Stomach smooth muscle (tissue), 2 donors: ENCODE measurements around the gene BOK.

Source experiments
- H3K27ac ChIP-seq: one replicate; pipeline ENCODE4 v1.7.0; 2013; ENCODE audit warnings: mild to moderate bottlenecking, low read length, inconsistent platforms
- H3K27me3 ChIP-seq, 2 donors: one replicate each; pipeline ENCODE4 v1.7.0; 2013; ENCODE audit warnings: low read length in 2 of 2; ENCODE audit not compliant: insufficient read depth in 2 of 2, control insufficient read depth in 1 of 2
- H3K36me3 ChIP-seq, 2 donors: one replicate each; pipeline ENCODE4 v1.7.0; 2013; ENCODE audit warnings: low read length in 2 of 2; ENCODE audit not compliant: control insufficient read depth in 2 of 2, insufficient read depth in 2 of 2
- H3K4me1 ChIP-seq: one replicate; pipeline ENCODE4 v1.7.0; 2013; ENCODE audit warnings: low read length; ENCODE audit not compliant: control insufficient read depth, insufficient read depth
- H3K4me3 ChIP-seq, 2 donors: one replicate each; pipeline ENCODE4 v1.7.0; 2013; ENCODE audit warnings: low read length in 2 of 2
- H3K9ac ChIP-seq, 2 donors: one replicate each; pipeline ENCODE4 v1.7.0; 2013; ENCODE audit warnings: low read length in 2 of 2, mild to moderate bottlenecking in 1 of 2
- H3K9me3 ChIP-seq, 2 donors: one replicate each; pipeline ENCODE4 v1.7.0; 2013; ENCODE audit warnings: low read length in 2 of 2; ENCODE audit not compliant: control insufficient read depth in 2 of 2
- donor health status: healthy.
- donor health status: Pancreatic carcinoma.

BOK gene

DNA sequence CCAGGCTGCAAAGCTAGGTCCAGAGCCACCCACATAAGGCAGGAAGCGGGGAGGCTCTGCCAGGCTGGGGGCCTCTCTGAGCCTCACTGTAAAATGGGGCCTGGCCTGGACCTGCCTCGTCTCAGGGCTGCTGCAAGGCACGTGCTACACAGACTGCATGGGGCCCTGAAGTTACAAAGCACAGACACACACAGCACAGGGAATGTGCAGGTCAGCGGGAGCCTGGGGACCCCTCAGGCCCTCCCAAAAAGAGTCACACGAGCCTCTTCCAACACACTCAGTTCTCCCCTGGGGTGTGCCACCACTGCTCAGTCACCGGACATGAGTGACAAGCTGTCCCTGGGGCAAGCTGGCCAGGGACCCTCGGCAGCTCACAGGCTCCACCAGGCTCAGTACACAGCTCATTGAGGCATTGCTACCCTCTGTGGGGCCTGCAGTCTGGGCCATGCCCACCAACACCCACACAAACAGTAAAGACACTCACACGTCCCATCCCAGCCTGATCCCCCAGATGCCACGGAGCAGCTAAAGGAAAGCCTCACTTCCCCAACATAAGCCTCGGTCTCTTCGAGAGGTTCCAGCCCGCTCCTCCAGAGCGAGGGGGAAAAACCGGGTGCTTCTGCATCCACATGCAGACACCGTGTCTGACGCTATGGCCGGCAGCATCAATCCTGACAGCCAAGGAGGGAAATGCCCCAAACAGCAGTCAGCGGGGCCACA lies 33.7 kb downstream of the BOK start:
- peaks cover 4 to 25% of the 10 kb centered on the region in 2 donors for H3K36me3 ChIP-seq
- H3K4me1 ChIP-seq: no peaks in the 10 kb centered on the region
- no peak overlapping the region for H3K4me3 ChIP-seq
- H3K9me3 ChIP-seq: peaks cover 0 to 2% of the 10 kb centered on the region in 2 donors
- H3K9ac ChIP-seq: no peak overlapping the region
- no peak overlapping the region for H3K27ac ChIP-seq
- H3K27me3 ChIP-seq: no peaks in the 10 kb centered on the region

- no peaks in the 10 kb centered on the region for H3K4me1 ChIP-seq
- H3K27me3 ChIP-seq: no peaks in the 10 kb centered on the region
- no peak overlapping the region for H3K4me3 ChIP-seq
- no peak overlapping the region for H3K27ac ChIP-seq
- H3K9me3 ChIP-seq: no peaks in the 10 kb centered on the region
- peaks cover 3 to 25% of the 10 kb centered on the region in 2 donors for H3K36me3 ChIP-seq
- H3K9ac ChIP-seq: no peak overlapping the region
Measured at GRCh38 chr2:241593271-241593670, 34.7 kb downstream of the BOK start.

- no peaks in the 10 kb centered on the region for H3K4me1 ChIP-seq
- no peaks in the 10 kb centered on the region for H3K9me3 ChIP-seq
- H3K36me3 ChIP-seq: peaks cover 3 to 29% of the 10 kb centered on the region in 2 donors
Measured at GRCh38 chr2:241595600-241596140, 37.1 kb downstream of the BOK start.

GRCh38 chr2:241597561-241597960 lies 39.0 kb downstream of the BOK start:
- no peak overlapping the region for H3K27ac ChIP-seq
- no peaks in the 10 kb centered on the region for H3K27me3 ChIP-seq
- peaks cover 10 to 33% of the 10 kb centered on the region in 2 donors for H3K36me3 ChIP-seq
- H3K4me3 ChIP-seq: no peak overlapping the region
- H3K4me1 ChIP-seq: no peaks in the 10 kb centered on the region
- no peak overlapping the region for H3K9ac ChIP-seq
- no peaks in the 10 kb centered on the region for H3K9me3 ChIP-seq

More at GRCh38 chr2:241595600-241596140, 37.1 kb downstream of the BOK start:
- Histone ChIP-seq H3K27me3 (no peaks in the 10 kb centered on the region), H3K27ac (no peak overlapping the region), H3K4me3 (no peak overlapping the region), H3K9ac (no peak overlapping the region)

GRCh38 chr2:241598061-241598460 lies 39.5 kb downstream of the BOK start:
- Histone ChIP-seq H3K27ac (no peak overlapping the region), H3K9me3 (no peaks in the 10 kb centered on the region), H3K4me1 (no peaks in the 10 kb centered on the region), H3K4me3 (no peak overlapping the region), H3K27me3 (no peaks in the 10 kb centered on the region), H3K9ac (no peak overlapping the region), H3K36me3 (peaks cover 10 to 32% of the 10 kb centered on the region in 2 donors)

DNA sequence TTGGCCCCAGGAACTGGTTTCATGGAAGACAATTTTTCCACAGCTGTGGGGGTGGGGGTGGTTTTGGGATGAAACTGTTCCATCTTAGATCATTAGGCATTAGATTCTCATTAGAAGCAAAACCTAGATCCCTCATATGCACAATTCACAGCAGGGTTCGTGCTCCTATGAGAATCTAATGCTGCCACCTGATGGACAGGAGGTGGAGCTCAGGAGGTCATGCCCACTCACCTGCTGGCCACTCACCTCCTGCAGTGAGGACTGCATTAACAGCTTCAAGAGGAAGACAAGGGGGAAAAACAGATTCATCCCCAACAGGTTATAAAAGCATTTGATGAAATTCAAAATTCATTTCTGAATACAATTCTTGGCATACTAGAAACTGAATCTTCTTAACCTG lies 39.9 kb downstream of the BOK start:
- no peaks in the 10 kb centered on the region for H3K4me1 ChIP-seq
- no peaks in the 10 kb centered on the region for H3K9me3 ChIP-seq
- peaks cover 11 to 30% of the 10 kb centered on the region in 2 donors for H3K36me3 ChIP-seq
- H3K27ac ChIP-seq: no peak overlapping the region
- H3K9ac ChIP-seq: no peak overlapping the region
- H3K27me3 ChIP-seq: no peaks in the 10 kb centered on the region
- no peak overlapping the region for H3K4me3 ChIP-seq

DNA sequence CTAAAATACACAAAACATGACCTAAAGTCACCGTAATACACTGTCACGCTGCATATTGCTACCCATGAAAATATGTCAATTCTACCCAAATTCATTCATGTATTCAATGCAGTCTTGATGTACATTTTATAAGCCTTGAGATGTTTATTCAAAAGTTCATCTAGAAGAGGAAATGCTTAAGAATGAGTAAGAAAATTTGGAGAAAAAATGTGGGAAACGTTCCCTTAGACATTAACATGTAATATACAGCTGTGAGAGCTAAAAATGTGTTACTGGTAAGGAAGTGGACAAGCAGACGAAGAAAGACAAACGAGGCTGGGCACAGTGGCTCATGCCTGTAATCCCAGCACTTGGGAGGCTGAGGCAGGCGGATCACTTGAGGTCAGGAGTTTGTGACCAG lies 41.1 kb downstream of the BOK start:
- Histone ChIP-seq H3K36me3 (peaks cover 14 to 22% of the 10 kb centered on the region in 2 donors), H3K4me1 (no peaks in the 10 kb centered on the region), H3K27ac (no peak overlapping the region), H3K4me3 (no peak overlapping the region), H3K9me3 (no peaks in the 10 kb centered on the region), H3K27me3 (no peaks in the 10 kb centered on the region), H3K9ac (no peak overlapping the region)

- Histone ChIP-seq H3K36me3 (peaks cover 20% of the 10 kb centered on the region in 2 donors), H3K4me3 (no peak overlapping the region)
Measured at GRCh38 chr2:241601841-241602240, 43.3 kb downstream of the BOK start.

DNA sequence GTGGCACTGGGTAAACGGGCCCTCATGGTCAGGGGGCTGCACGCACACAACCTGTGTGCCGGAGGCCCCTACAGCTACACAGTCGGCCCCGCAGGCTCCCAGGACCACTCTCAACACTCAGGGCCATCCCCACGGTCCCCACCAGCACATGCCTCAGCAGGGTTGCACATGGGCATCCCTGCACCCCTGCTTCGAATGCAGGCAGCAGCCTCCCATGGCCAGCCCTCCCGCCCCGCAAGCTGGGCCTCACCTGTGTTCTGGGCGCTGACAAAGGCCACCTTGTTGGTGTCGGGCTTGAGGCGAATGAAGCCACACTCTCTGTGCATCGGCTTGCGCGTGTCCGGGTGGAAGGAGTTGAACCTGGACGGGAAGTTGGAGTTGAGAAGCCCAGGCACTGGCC lies 44.2 kb downstream of the BOK start:
- no peak overlapping the region for H3K27ac ChIP-seq
- H3K9ac ChIP-seq: no peak overlapping the region
- H3K27me3 ChIP-seq: no peaks in the 10 kb centered on the region
- H3K4me1 ChIP-seq: no peaks in the 10 kb centered on the region
- H3K9me3 ChIP-seq: no peaks in the 10 kb centered on the region
- no peak overlapping the region for H3K4me3 ChIP-seq
- H3K36me3 ChIP-seq: peaks cover 20% of the 10 kb centered on the region in 2 donors

More at GRCh38 chr2:241601841-241602240, 43.3 kb downstream of the BOK start:
- no peak overlapping the region for H3K27ac ChIP-seq
- no peaks in the 10 kb centered on the region for H3K4me1 ChIP-seq
- no peaks in the 10 kb centered on the region for H3K27me3 ChIP-seq
- no peak overlapping the region for H3K9ac ChIP-seq
- no peaks in the 10 kb centered on the region for H3K9me3 ChIP-seq

GRCh38 chr2:241603686-241604085 lies 45.1 kb downstream of the BOK start:
- Histone ChIP-seq H3K36me3 (peaks cover 20% of the 10 kb centered on the region in 2 donors), H3K9me3 (no peaks in the 10 kb centered on the region), H3K27ac (no peak overlapping the region), H3K4me1 (no peaks in the 10 kb centered on the region), H3K27me3 (no peaks in the 10 kb centered on the region), H3K4me3 (no peak overlapping the region), H3K9ac (no peak overlapping the region)

- H3K36me3 ChIP-seq: peaks cover 13 to 18% of the 10 kb centered on the region in 2 donors
Measured at GRCh38 chr2:241606186-241606585, 47.6 kb downstream of the BOK start.

More at GRCh38 chr2:241606186-241606585, 47.6 kb downstream of the BOK start:
- H3K9ac ChIP-seq: no peak overlapping the region
- H3K27me3 ChIP-seq: no peaks in the 10 kb centered on the region
- no peaks in the 10 kb centered on the region for H3K9me3 ChIP-seq
- H3K4me3 ChIP-seq: no peak overlapping the region
- H3K4me1 ChIP-seq: peaks cover 13% of the 10 kb centered on the region
- no peak overlapping the region for H3K27ac ChIP-seq
